HG02759 (cell line): ENCODE data around the gene SCPEP1.
"Not testable (repeated sequence)": the region's sequence is repeated elsewhere in the genome, so short reads cannot be mapped to it uniquely, and the experiment has no call there.

Experiments
- ATAC-seq: cut with Tn5 transposase; IDR thresholded peaks from one replicate; pipeline ENCODE4 v1.9.1; 2021; ENCODE audit warnings: mild to moderate bottlenecking, moderate library complexity; ENCODE audit not compliant: unreplicated experiment

Gene SCPEP1

DNA sequence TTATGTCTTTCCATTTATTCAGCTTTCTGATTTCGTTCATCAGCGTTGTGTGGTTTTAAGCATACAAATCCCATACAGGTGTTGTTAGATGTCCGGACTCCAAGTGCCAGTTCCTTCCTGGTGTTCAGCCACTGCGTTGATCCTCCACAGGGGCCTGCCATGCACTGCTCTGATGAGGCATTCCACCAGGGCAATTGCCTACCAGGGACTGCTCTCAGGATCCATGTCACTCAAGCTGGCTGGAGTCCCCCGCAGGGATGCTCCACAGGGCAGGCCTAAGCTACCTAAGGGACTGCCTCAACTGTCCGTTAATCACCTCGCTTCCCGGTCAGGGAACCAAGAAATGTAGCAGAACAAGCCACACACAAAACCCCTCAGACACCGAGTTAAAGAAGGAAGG, 12.7 kb upstream of the SCPEP1 start:
- ATAC-seq: not testable (repeated sequence)

DNA sequence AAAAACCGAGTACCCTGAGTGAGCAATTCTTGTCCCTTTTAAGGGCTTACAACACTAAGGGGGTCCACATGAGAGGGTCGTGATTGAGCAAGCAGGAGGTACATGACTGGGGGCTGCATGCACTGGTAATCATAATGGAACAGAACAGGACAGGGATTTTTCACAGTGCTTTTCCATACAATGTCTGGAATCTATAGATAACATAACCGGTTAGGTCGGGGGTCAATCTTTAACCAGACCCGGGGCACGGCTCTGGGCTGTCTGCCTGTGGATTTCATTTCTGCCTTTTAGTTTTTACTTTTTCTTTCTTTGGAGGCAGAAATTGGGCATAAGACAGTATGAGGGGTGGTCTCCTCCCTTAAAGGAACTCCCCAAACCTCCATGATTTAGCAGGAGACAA, 12.2 kb upstream of the SCPEP1 start:
- not testable (repeated sequence) for ATAC-seq

DNA sequence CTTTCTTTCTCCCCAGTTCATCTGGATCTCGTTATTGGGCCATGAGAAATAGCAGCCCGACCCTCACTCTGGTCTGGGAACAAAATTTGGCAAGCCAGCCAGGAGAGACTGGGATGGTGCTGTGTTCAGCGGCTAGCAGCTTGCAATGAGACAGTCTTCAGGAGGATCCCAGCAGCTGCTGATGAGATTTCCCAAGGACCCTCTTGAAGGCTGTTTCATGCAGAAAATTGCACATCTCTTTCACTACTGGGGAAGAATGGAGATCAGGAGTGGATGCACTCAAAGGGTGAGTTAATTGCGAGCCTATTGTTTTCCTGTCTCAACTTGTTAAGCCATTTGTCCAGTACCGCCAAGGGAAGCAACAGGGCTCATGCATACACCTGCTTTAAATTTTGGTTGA, 11.6 kb upstream of the SCPEP1 start:
- ATAC-seq: no peak

DNA sequence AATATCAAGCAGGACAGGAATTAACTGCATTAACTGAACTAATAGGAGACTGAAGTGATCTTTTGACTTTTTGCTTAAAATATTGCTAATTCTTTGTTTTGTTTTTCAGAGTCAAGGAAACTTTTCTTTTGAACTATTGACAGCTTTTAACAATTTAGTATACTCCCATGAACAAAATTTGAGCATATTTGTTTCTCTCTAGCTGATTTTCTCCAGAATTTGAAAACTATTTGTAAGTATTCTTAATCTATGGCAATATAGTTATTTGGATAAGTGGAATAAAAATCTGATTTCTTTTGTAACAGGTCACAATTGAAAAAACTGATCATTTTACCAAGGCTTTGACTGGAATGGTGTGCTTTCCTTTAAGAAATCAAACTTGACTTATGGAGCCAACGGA, 7.0 kb upstream of the SCPEP1 start:
- ATAC-seq: no peak

DNA sequence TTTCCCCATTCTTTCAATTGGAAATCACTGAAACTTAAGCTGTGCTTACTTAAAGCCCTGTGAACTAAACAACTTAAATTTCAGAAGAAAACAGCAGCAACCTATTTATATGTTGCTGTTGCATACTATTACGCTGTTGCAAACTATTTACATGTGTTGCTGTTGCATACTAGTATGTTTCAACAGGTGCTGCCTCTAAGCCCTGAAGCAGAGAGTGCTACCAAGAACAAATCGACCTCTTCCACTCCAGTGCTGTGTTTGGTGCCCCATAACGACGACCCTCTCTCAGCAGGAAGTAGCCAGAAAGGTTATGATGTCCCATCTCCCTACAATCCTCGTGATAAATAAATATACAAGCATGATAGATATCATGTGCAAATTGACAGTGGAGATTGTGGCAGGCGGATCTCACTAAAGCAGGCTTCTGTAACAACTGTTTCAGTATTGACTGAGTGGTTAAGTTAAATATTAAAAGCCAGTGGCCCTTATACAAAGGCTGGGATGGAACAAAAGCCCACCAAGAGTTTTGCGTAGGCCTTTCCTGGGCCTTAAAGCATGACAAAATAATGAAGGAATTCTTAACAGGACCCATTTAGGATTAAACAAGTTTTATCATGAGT, 5.7 kb upstream of the SCPEP1 start:
- ATAC-seq: no peak

DNA sequence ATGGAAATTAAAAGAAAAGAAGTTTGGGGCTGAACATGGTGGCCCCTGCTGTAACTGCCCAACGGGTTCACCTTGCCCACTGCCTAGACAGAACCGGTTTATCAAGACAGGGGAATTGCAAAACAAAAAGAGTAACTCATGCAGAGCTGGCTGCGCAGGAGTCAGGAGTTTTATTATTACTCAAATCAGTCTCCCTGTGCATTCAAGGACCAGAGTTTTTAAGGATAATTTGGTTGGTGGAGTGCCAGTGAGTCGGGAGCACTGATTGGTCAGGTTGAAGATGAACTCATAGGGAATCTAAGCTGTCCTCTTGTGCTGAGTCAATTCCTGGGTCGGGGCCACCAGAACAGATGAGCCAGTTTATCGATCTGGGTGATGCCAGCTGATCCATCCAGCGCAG, 4.4 kb upstream of the SCPEP1 start:
- ATAC-seq: no peak

DNA sequence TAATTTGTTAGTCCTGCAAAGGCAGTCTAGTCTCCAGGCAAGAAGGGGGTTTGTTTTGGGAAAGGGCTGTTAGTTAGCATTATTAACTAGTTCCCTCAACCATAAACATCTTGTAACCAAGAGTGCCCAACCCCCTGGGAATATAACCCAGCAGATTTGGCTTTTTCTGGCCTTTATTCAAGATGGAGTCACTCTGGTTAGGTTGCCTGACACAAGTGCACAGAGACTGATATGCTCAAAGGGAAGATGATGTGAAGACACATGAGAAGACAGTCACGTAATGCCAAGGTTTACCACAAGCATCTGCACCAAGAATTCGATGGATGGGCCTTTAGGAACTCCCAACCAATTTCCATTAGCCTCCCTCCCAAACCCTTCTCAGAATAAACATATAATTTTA, 3.9 kb upstream of the SCPEP1 start:
- no peak for ATAC-seq

DNA sequence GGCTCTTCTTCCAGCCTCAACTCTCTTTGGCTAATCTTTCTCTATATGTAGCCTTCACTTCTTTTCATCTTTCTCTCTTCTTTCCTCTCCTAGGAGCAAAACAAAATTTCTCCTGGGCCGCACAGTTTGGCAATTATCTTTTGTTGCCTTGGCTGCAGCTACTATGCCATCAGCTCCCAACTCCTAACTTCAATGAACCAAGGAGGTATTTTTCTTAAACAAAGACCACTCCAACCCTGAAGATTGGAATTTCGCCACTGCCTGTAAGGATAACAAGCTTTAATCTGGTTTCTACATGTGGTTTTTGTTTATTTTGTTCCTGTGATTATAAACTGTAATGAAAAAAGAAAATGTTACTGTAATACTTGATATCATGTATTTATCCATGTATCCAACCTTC, 2.3 kb upstream of the SCPEP1 start:
- no peak for ATAC-seq

DNA sequence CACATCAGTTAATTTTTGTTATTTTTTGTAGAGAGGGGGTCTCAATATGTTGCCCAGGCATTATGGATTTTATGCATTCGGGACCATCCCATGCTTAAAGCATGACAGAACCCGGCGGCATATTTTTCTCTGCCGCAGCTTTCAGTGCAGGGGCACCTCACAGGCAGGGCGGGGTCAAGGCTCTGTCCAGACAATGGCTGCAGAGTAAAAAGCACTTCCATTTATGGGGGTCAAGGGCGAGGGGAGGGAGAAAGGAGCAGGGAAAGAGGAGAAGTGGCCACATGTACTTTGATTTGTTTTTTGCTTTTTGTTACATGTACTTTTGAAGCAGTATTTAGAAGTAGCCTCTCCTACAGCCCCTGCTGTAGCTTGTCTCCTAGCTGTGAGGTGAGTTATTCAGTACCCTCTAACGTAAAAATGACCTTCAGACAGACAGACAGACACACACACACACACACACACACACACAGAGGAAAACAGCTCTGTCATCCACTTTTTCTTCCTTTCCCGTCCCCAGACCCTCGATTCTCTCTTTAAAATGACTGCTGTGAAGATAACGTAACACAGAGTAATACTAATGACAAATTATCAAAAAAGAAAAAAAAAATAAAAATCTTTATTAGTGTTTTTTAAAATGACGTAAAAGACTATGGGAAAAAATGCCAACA, 856 bp upstream of the SCPEP1 start:
- ATAC-seq: no peak

DNA sequence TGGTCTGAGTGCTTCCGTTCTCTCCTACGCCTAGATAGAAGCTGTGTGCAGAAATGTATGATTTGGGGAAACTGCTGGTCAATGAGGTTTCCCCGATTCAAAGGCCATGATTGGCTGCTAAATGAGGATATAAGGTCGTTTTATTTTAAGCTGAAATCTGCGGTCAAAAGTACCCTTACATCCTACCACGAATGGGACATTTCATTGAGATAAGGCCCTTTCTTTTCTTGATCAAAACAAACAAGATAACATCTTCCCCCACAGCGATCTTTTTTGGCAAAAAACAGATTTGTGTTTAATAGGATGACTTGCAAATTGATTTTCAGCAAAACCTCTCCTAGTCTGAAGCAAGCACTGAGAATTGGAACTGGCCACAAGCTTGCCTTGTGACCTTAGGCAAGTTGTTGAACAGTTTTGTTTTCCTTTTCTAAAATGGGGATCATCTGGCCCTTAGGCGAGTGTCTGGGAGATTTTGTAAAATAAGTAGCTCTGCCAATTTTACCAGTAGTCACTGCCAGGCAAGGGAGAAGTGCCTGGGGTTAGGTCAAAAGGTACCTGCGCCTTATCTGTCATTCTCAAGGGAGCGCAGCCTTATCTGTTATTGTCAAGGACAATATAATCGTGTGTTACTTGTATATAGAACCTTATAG, 635 bp downstream of the SCPEP1 start:
- peak; percentile 50 for ATAC-seq

DNA sequence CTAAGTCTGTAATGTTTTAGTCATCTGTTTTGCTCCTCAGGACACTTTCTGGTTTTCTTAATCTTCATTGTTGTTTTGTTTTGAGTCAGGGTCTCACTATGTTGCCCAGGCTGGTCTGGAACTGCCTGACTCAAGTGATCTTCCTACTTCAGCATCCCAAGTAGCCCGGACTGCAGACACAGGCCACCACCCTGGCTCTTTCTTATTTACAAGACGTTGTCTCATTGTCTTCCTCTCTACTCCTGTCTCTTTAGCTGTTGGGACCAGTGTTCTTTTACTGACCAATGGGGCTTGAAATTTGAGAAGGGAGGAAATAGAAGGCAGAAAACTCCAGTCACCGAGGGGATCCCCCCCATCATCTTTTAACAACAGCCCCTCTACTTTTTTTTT, 1.2 kb downstream of the SCPEP1 start:
- ATAC-seq: peak; percentile 21

DNA sequence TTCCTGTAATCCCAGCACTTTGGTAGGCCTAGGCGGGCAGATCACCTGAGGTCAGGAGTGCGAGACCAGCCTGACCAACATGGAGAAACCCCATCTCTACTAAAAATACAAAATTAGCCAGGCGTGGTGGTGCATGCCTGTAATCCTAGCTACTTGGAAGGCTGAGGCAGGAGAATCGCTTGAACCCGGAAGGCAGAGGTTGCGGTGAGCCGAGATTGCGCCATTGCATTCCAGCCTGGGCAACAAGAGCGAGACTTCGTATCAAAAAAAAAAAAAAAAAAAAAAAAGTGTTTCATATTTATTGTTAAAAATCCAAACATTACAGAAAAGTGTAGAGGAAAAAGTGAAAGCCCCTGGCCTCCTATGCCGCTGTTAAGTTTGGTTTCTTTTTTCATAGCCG, 2.6 kb downstream of the SCPEP1 start:
- not testable (repeated sequence) for ATAC-seq

DNA sequence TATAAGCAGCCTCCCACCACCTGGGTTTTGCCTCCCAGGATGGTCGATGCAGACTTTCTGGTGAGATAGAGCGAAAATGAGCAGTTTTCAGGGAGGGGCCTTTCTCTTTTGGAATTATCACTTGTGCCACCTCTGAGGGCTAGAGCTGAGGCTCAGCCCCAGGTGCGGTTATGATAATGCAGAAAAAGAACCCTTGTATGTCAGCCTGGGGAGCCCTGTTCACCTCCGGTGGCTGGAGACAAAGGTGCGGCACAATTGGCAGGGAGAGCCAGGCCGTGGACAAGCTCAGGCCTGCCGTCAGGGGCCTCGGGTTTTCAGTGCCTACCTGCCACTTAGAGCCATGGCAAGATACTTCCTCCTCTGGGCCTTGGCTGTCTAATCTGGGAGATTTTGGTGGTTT, 4.4 kb downstream of the SCPEP1 start:
- ATAC-seq: no peak

DNA sequence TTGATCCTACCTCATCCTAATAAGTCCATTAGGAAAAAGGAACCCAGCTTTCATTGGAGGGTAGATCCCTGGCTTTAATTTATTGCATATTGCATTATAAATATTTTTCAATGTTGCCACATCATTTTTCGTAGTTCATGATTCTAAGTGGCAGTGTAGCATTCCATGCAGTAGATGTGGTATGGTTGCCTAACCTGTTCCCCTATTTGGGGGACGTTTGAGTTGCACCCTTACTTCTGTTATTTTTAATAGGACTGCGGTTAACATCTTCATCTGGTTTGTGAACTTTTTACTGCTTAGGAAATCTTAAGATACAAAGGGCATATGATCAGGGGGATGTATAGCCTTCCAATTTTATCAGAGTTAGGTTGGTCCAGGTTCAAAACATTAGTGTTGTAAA, 5.4 kb downstream of the SCPEP1 start:
- ATAC-seq: no peak

DNA sequence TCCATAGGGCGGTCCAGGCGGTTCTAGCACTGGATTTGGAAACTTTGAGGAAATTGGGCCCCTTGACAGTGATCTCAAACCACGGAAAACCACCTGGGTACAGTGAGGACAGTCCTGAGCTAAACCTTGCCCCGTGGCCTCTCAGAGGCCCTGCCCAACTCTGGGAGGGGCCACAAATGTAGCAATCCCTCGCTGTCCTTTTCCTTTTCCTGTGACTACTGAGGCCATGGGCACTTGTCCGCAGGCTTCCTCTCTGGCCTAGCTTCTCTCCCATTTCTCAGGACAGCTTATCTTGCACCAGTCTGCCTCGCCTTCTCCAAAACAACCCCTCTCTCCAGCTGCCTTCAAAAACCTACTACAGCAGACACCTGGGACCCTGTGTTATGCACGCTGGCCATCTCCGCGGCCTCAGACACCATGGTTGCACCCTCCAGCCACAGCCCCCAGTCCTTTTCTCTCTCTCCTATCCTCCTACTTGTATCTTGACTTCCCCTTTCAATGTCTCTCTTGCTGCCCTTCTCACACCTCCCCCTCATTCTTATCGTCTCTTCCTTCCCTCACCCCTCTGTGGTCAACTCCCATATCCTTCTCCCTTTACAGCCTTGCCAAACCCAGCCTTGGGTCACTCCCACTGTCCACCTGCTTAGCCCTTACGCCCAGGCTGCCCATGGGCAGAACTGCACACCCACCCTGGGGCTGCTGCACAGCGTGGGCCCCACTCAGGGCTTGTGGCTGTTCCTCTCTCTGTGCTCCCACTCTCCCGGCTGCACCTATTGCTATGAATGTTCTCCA, 7.6 kb downstream of the SCPEP1 start:
- ATAC-seq: no peak

DNA sequence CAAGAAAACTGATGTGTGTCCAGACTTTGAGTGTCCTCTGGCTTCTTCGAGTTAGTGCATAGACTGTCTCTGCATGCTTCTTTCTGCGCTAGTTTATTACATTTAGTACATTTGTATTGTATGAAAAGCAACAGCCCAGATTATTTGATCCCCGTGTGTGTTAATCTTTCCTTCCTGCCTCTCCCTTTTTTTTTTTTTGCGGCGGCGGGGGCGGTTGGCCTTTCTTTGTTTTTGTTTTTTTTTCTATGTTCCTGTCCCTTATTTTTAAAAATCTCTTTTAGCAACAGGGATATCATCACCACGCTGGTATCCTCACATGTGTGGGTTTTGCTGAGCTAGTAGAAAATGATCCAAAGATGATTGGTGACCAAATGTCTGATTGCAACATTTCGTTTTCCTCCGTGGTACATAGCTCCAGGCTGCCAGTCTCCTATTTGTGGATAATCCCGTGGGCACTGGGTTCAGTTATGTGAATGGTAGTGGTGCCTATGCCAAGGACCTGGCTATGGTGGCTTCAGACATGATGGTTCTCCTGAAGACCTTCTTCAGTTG, 9.4 kb downstream of the SCPEP1 start:
- ATAC-seq: no peak

DNA sequence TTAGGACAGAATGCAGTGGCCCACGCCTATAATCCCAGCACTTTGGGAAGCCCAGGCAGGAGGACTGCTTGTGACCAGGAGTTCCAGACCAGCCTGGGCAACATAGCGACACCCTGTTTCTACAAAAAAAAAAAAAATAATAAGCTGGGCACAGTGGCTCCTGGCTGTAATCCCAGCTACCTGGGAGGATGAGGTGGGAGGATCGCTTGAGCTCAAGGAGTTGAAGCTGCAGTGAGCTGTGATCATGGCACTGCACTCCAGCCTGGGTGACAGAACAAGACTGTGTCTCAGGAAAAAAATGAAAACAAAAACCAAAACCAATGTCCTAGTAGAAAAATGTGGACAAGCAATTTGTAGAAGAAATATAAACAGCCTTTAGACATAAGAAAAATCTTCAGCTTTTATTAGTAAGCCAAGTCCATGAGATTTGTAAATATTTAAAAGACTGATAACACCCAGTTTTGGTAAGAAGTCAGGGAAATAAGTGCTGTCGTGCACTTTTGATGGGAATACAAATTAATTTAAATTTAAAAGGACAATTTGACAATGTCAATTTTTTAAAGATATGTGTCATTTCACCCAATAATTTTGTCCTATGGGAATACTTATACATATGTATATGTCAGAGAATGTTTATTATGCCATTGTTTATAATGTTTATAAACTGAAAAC, 11.1 kb downstream of the SCPEP1 start:
- no peak for ATAC-seq

DNA sequence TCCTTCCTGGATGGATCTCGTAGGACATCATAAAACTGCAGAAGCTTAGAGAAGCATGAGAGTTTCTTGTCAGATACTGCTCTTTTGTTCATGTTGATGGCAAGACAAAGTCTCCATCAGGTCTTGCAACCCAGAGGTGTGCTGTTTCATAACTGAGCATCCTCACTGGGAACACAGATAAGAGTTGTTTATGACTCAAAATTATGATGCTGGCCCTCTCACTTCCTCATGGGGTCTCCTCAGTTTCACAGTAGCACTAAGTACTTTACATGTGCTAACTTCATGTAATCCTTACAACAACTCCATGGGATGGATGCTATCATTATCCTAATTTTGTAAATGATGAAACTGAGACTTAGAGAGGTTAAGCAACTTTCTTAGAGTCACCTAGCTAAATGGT, 14.4 kb downstream of the SCPEP1 start:
- no peak for ATAC-seq

DNA sequence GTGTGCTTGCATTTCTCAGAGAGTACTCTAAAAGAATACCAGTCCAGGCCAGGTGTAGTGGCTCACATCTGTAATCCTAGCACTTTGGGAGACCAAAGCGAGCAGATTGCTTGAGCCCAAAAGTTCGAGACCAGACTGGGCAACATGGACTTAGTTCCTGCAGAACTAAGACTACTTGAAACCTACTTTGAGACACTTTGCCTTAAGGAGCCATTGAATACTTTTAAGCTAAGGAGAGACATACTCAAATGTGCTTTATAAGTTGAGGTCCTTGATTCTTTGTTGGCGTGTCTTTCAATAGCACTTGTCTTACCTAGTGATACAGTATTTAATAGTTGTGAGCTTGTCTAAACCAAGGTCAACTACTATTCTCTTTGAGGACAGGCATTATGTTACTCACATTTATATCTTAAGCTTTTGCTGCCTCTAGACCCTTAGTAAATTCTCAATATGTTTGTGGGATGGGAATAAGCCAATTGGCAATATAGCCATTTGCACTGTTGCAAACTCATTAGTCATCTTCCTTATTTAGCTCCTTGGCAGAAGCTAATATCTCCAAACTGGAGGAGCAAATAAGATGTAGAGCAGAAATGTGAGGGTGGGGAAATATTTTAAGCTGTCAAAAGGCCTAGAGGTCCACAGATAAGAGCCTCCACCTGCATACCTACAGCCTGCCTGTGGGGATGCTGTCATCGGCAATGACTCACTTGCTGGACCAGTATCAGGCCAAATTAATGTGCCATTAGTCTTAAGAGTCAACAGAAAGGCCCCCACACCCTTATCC, 16.3 kb downstream of the SCPEP1 start:
- ATAC-seq: no peak

DNA sequence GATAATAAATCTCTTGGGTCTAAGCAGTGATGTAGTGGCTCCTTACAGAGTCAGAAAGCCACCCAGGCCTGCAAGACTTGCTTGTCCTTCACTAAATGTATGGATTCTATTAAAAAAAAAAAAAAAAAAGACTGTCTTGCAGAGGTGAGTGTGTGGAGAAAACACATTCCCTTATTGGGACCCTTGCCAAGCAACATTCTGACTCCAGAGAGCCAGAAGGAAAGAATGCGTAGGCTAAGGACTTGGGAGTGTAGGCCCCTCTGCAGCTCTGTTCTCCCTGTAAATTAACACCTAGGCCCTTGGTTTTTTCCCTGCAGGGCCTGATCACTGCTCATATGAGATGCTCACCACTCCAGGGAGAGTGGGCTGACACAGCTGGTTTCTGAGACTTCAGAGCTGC, 17.8 kb downstream of the SCPEP1 start:
- ATAC-seq: no peak
